PC-3 (cell line): ENCODE results near the gene ADARB2. TPM values are rescaled to one million over a fixed set of nuclear protein-coding genes. Genes with fewer than 3 reads are reported as not detected.

ENCODE experiments used
- ATAC-seq: fragments of 200-7000 bp; cut with Tn5 transposase; 2 replicates; pipeline ENCODE4 v1.9.1; 2020; ENCODE audit warnings: mild to moderate bottlenecking, moderate library complexity
- BruUV-seq: library from RNA; stranded (reverse); fragments of 400-500 nt; replicated peaks from 2 replicates; lab custom pipeline; 2021; lab: Mats Ljungman, UMichigan
- CTCF ChIA-PET: fragments of 300-600 bp; sonication (Branson Sonifier 250); formaldehyde crosslinking; loops from one replicate; lab custom pipeline; 2022; ENCODE audit warnings: antibody characterized with exemption; lab: Charles Lee
- POLR2A ChIA-PET: fragments of 300-600 bp; sonication (Branson Sonifier 250); formaldehyde crosslinking; loops from one replicate; lab custom pipeline; 2022; ENCODE audit warnings: antibody characterized with exemption; ENCODE audit not compliant: unreplicated experiment; lab: Charles Lee
- DNase-seq: peaks from one replicate; pipeline ENCODE4 v3.0.0-alpha.2; 2015
- H2AFZ ChIP-seq: fragments of 300-600 bp; sonication (generic); 2 replicates; pipeline ENCODE4 v1.6.0; 2016; ENCODE audit warnings: antibody characterized with exemption, low read length
- H3F3A ChIP-seq: fragments of 300-600 bp; sonication (generic); one replicate; pipeline ENCODE4 v1.6.0; 2017; ENCODE audit warnings: antibody characterized with exemption, low read length, control low read depth, mild to moderate bottlenecking; ENCODE audit not compliant: unreplicated experiment
- H3K27ac ChIP-seq: fragments of 300-600 bp; sonication (generic); 2 replicates; pipeline ENCODE4 v1.5.1; 2016; ENCODE audit warnings: mild to moderate bottlenecking, low read length
- H3K27me3 ChIP-seq: fragments of 300-600 bp; sonication (generic); 2 replicates; pipeline ENCODE4 v1.6.1; 2016; ENCODE audit warnings: low read length, mixed read lengths
- H3K36me3 ChIP-seq: fragments of 300-600 bp; sonication (generic); 2 replicates; pipeline ENCODE4 v1.6.1; 2016; ENCODE audit warnings: low read depth, mixed run types, low read length, mixed read lengths
- H3K4me1 ChIP-seq: fragments of 300-600 bp; sonication (generic); 2 replicates; pipeline ENCODE4 v1.5.1; 2016; ENCODE audit warnings: low read length; ENCODE audit not compliant: insufficient read depth
- H3K4me2 ChIP-seq: fragments of 300-600 bp; sonication (generic); 2 replicates; pipeline ENCODE4 v1.6.0; 2016; ENCODE audit warnings: low read length
- H3K4me3 ChIP-seq: fragments of 300-600 bp; sonication (generic); 2 replicates; pipeline ENCODE4 v1.5.1; 2016; ENCODE audit warnings: mild to moderate bottlenecking, low read length, mixed read lengths
- H3K79me2 ChIP-seq: fragments of 300-600 bp; sonication (generic); 2 replicates; pipeline ENCODE4 v1.6.1; 2017; ENCODE audit warnings: low read length, mixed read lengths
- H3K9ac ChIP-seq: fragments of 300-600 bp; sonication (generic); 2 replicates; pipeline ENCODE4 v1.6.0; 2016; ENCODE audit warnings: mild to moderate bottlenecking, low read length
- H3K9me2 ChIP-seq: fragments of 300-600 bp; sonication (generic); replicated peaks from 2 replicates; pipeline ENCODE4 v1.6.1; 2016; ENCODE audit warnings: mixed run types, low read length, mixed read lengths
- H3K9me3 ChIP-seq: fragments of 300-600 bp; sonication (generic); 2 replicates; pipeline ENCODE4 v1.6.1; 2016; ENCODE audit warnings: low read length, mixed read lengths
- H4K20me1 ChIP-seq: fragments of 300-600 bp; sonication (generic); 2 replicates; pipeline ENCODE4 v1.6.1; 2016; ENCODE audit warnings: low read length, mixed read lengths
- EZH2 ChIP-seq: fragments of 300-600 bp; sonication (generic); IDR thresholded peaks from one replicate; pipeline ENCODE4 v1.6.1; 2017; ENCODE audit warnings: antibody characterized with exemption, mild to moderate bottlenecking, low read length; ENCODE audit not compliant: unreplicated experiment
- EZH2phosphoT487 ChIP-seq: fragments of 300-600 bp; sonication (generic); IDR thresholded peaks from 2 replicates; pipeline ENCODE4 v1.6.1; 2018; ENCODE audit warnings: mild to moderate bottlenecking, antibody characterized with exemption, low read length, borderline replicate concordance
- intact Hi-C: fragments of 100-400 bp; cut with micrococcal nuclease; formaldehyde crosslinking; loops from 2 replicates; pipeline ENCODE4 v1.9.0; 2023
- total RNA-seq: library from RNA; depleted of rRNA; stranded (reverse); fragments of >200 nt; gene quantifications from 2 replicates; pipeline ENCODE4 v1.2.3, GENCODE V29; 2014
- TF ChIP-seq, protein P1 (sequence below): fragments of 300-600 bp; sonication (generic); conservative IDR thresholded peaks from 2 replicates; pipeline ENCODE4 v1.5.1; 2017; ENCODE audit warnings: antibody characterized with exemption, low read depth, mild to moderate bottlenecking, low read length

Gene ADARB2
- total RNA-seq, 1 experiment from 2014 or later = not detected

DNA sequence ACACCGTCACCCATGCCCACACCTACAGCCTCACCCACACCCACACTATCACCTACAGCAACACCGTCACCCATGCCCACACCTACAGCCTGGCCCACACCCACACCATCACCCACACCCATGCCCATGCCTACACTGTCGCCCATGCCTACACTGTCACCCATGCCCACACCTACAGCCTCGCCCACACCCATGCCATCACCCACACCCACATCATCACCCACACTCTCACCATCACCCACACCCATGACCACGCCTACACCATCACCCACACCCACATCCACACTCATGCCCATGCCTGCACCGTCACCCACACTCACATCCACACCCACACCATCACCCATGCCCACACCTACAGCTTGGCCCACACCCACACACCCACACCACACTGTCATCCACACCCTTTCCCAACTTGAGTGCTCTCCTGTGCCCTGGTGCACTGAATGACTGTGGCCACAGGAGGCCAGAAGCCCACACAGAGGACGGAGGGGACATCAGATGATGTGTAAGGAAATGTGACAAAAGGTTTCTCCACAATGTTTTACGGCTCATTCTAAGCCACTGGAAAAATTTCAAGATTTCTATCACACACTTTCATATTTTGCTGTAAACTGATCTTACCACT is 527.9 kb downstream of the ADARB2 start:
- Histone ChIP-seq H3K4me2 (no peak overlapping the region), H3K9me3 (no peaks in the 10 kb centered on the region), H3F3A (no peaks in the 10 kb centered on the region), H3K27me3 (no peaks in the 10 kb centered on the region), H3K4me1 (no peaks in the 10 kb centered on the region), H2AFZ (no peak overlapping the region), H3K79me2 (no peaks in the 10 kb centered on the region), H4K20me1 (no peaks in the 10 kb centered on the region), H3K27ac (no peak overlapping the region), H3K9me2 (no peaks in the 10 kb centered on the region), H3K36me3 (no peaks in the 10 kb centered on the region), H3K9ac (no peak overlapping the region), H3K4me3 (no peak overlapping the region)
- no TSS peak for BruUV-seq
- DNase-seq (no peak), ATAC-seq (no peak)
- CTCF ChIA-PET = no interaction called here
- TF ChIP-seq EZH2phosphoT487 = no peak
- no peak for TF ChIP-seq EZH2
- TF ChIP-seq, protein P1, sequence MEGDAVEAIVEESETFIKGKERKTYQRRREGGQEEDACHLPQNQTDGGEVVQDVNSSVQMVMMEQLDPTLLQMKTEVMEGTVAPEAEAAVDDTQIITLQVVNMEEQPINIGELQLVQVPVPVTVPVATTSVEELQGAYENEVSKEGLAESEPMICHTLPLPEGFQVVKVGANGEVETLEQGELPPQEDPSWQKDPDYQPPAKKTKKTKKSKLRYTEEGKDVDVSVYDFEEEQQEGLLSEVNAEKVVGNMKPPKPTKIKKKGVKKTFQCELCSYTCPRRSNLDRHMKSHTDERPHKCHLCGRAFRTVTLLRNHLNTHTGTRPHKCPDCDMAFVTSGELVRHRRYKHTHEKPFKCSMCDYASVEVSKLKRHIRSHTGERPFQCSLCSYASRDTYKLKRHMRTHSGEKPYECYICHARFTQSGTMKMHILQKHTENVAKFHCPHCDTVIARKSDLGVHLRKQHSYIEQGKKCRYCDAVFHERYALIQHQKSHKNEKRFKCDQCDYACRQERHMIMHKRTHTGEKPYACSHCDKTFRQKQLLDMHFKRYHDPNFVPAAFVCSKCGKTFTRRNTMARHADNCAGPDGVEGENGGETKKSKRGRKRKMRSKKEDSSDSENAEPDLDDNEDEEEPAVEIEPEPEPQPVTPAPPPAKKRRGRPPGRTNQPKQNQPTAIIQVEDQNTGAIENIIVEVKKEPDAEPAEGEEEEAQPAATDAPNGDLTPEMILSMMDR = no peak
- intact Hi-C loops = no loop called here
- POLR2A ChIA-PET = no interaction called here

- Histone ChIP-seq H3K4me2 (no peak overlapping the region), H3K9me2 (no peaks in the 10 kb centered on the region), H3K9ac (no peak overlapping the region), H3F3A (no peaks in the 10 kb centered on the region), H3K4me1 (no peaks in the 10 kb centered on the region), H3K27me3 (no peaks in the 10 kb centered on the region), H3K27ac (no peak overlapping the region), H4K20me1 (no peaks in the 10 kb centered on the region), H3K9me3 (no peaks in the 10 kb centered on the region), H2AFZ (no peak overlapping the region), H3K79me2 (no peaks in the 10 kb centered on the region), H3K36me3 (no peaks in the 10 kb centered on the region), H3K4me3 (no peak overlapping the region)
- TF ChIP-seq EZH2 = no peak
- TF ChIP-seq EZH2phosphoT487 = no peak
- TF ChIP-seq, protein P1 = no peak
- CTCF ChIA-PET = no interaction called here
- no peak for DNase-seq
- POLR2A ChIA-PET = no interaction called here
- BruUV-seq = no TSS peak
- no peak for ATAC-seq
- intact Hi-C loops = no loop called here
These were observed 528.7 kb downstream of the ADARB2 start for GRCh38 chr10:1208366-1209311.
